Mononuclear cell (primary cell): ENCODE data around the gene MCTP2. TPM values are rescaled to one million over a fixed set of nuclear protein-coding genes. Genes with fewer than 3 reads are reported as not detected.

Experiments
- H3K27me3 ChIP-seq: 2 replicates; pipeline ENCODE4 v1.6.0; 2011; ENCODE audit warnings: low read length, control low read depth; ENCODE audit not compliant: insufficient read depth
- H3K4me1 ChIP-seq: 2 replicates; pipeline ENCODE4 v1.5.1; 2011; ENCODE audit warnings: mild to moderate bottlenecking, low read length, control low read depth; ENCODE audit not compliant: insufficient read depth
- H3K4me3 ChIP-seq: 2 replicates; pipeline ENCODE4 v1.5.1; 2011; ENCODE audit warnings: mild to moderate bottlenecking, low read length, moderate library complexity
- H3K9me3 ChIP-seq: 2 replicates; pipeline ENCODE4 v1.5.1; 2011; ENCODE audit warnings: low read depth, mild to moderate bottlenecking, control low read depth, low read length
- total RNA-seq: library from RNA; depleted of rRNA; stranded (reverse); fragments of >200 nt; gene quantifications from one replicate; pipeline ENCODE4 v1.2.3, GENCODE V29; 2012

Gene MCTP2
- total RNA-seq, 1 donor, result 55.9 TPM

DNA sequence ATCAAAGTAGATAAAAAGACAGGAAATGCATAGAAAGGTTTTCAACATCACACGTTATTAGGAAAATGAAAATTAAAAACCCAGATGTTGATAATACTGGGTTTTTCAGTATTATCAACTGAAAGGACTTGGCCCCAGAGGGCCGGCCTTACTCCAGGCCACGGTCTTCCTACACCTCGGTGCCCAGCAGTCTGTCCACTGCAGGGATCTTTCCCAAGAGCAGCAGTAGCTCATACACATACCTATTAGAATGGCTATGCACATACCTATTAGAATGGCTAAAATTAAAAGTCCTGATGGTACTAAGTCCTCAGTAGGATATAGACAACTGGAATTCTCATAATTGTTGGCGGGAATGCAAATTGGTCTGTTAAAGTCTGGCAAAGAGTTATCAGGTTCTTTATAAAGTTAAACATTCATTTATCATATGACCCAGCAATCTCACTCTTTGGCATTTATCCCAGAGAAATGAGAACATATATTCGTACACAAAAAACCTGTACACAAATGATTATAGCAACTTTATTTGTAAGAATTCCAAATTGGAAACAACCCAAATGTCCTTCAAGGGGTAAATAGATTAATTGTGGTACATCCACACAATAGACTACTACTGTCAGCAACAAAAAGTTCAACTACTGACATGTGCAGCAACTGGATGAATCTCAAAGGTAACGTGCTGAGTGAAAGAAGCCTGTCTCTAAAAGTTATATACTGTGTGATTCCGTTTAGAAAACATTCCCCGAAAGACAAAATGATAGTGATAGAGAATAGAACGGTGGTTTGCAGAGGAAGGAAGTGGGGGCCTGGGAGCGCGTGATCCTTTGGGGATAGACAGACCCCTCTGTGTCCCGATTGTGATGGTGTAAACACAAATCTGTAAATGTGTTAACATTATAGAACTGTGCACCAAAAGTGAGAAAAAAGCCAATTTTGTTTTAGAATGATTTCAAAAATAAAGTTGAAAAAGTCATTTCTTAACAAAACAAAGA is 62.3 kb downstream of the MCTP2 start:
- H3K9me3 ChIP-seq, result no peaks in the 10 kb centered on the region
- no peak overlapping the region for H3K4me3 ChIP-seq
- H3K4me1 ChIP-seq, result peaks cover 64% of the 10 kb centered on the region
- H3K27me3 ChIP-seq, result no peaks in the 10 kb centered on the region

DNA sequence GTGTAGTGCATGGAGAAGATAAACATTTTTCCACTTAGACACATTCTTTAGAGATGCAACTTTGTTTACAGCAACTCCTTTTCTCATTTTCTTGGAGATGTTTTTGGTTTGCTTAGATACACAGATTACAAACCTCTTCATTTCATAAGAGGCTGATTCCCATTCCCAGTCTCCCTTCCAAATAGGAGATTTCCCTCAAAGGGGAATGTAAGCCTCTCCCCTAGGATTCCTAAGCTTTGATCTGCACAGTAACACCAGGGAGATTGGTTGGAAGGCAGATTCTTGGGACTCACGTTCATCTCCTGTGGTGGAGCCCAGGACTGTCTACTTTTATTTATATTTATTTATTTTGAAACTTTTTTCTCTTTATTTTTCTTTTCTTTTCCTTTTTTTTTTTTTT is 63.2 kb downstream of the MCTP2 start:
- no peaks in the 10 kb centered on the region for H3K9me3 ChIP-seq
- H3K4me1 ChIP-seq, result peaks cover 64% of the 10 kb centered on the region
- no peak overlapping the region for H3K4me3 ChIP-seq
- no peaks in the 10 kb centered on the region for H3K27me3 ChIP-seq

DNA sequence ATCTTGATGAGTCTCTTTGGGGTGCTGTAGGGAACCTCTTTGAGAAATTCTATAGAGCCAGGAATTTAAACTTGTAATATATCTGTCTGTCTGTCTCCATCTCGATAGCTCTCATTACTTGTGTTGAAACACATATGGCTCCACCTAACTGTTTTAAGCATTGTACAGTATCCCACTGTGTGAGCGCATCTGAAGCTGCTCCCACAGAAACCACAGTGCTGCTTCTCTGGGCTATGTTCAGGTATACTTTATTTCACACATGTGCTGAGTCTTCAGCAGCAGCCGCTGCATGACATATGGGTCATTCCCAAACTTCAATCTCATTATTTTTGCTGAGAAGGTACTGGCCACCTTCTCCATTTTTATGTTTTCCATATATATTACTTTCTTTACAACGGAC is 63.9 kb downstream of the MCTP2 start:
- H3K4me1 ChIP-seq, result peaks cover 59% of the 10 kb centered on the region
- no peaks in the 10 kb centered on the region for H3K27me3 ChIP-seq
- H3K4me3 ChIP-seq, result no peak overlapping the region
- H3K9me3 ChIP-seq, result no peaks in the 10 kb centered on the region

DNA sequence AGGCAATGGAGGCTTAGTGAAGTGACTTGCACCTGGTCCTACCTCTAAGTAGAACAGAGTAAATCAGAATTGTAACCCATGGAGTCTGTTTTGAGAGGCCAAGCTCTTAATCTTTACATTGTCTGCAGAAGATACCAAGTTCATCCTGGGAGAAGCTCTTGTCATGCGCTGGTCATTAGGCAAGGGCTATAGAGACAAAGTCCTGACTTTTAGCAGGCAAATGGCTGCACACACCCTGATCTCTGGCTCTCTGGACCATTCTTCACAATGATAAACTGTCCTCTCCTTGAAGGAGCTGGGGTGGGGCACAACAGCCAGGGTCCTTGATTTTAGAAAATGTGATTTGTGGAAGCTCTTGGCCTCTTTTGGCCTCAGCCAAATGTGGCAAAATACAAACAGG is 65.4 kb downstream of the MCTP2 start:
- H3K27me3 ChIP-seq, result no peaks in the 10 kb centered on the region
- H3K4me3 ChIP-seq, result no peak overlapping the region
- no peaks in the 10 kb centered on the region for H3K9me3 ChIP-seq
- peaks cover 46% of the 10 kb centered on the region for H3K4me1 ChIP-seq

DNA sequence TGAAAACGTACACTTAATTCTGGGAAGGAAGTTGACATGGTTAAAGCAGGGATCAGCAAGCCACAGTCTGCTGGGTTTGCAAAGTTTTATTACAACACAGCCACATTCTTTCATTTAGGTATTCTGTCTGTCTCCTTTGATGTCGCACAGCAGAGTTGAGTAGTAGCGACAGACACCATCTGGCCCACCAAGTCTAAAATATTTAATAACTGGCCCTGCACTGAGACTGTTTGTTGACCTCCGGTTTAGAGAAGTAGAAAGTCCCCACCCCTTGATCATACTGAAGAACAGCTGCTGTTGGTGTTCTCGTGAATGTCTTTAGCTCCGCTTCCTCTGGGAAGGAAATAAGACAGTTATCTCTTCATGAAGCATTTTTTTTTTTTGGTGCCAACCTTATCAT is 66.2 kb downstream of the MCTP2 start:
- H3K4me1 ChIP-seq, result peaks cover 54% of the 10 kb centered on the region
- H3K9me3 ChIP-seq, result no peaks in the 10 kb centered on the region
- H3K4me3 ChIP-seq, result no peak overlapping the region
- H3K27me3 ChIP-seq, result no peaks in the 10 kb centered on the region

DNA sequence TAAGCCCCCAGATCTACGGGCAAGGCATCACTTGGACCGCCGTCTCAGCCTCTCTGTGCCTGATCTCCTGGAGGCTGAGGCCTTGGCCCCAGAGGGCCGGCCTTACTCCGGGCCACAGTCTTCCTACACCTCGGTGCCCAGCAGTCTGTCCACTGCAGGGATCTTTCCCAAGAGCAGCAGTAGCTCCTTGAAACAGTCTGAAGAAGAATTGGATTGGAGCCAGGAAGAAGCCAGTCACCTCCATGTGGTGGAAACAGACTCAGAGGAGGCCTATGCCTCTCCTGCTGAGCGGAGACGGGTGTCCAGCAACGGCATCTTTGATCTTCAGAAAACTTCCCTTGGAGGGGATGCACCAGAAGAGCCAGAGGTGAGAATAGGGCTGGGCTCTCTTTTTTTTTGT is 67.0 kb downstream of the MCTP2 start:
- Histone ChIP-seq H3K27me3 (no peaks in the 10 kb centered on the region), H3K4me1 (peaks cover 53% of the 10 kb centered on the region), H3K9me3 (no peaks in the 10 kb centered on the region), H3K4me3 (no peak overlapping the region)

DNA sequence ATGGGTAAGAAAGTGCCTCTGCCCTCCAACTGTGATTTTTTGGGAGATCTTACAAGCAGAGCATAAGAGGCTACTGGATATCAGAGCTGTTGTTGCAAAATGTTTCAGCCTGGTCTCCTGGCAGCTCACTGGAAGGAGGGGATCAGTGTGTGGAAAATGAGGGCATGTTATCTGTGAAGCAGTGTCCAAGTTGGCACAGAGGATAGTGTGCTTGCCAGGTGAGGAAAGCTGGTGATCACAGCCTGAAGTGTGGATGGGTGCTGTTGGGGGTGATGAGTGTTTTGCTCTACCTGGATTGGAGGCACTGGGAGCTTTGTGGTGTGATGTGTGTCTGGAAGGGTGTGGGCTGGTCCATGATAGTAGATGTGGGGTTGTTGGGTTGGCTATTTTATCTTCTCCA is 69.3 kb downstream of the MCTP2 start:
- Histone ChIP-seq H3K27me3 (no peaks in the 10 kb centered on the region), H3K9me3 (no peaks in the 10 kb centered on the region), H3K4me3 (no peak overlapping the region), H3K4me1 (peaks cover 53% of the 10 kb centered on the region)

DNA sequence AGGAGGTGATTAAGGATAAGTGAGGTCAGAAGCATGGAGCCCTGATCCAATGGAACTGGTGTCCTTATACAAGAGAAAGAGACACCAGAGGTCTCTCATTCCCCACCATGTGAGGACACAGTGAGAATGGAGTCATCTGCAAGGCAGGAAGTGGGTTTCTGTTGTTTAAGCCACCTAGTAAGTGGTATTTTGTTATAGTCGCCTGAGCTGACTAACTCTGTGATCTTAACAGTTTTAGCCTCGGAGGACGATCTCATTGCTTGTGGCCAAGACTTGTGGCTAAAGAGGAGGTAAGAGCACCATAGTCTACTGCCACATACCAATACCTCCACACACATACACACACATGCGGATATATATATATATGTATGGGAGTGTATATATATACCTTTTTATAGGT is 73.8 kb downstream of the MCTP2 start:
- H3K4me3 ChIP-seq, result no peak overlapping the region
- no peaks in the 10 kb centered on the region for H3K27me3 ChIP-seq
- no peaks in the 10 kb centered on the region for H3K9me3 ChIP-seq
- H3K4me1 ChIP-seq, result peaks cover 49% of the 10 kb centered on the region

DNA sequence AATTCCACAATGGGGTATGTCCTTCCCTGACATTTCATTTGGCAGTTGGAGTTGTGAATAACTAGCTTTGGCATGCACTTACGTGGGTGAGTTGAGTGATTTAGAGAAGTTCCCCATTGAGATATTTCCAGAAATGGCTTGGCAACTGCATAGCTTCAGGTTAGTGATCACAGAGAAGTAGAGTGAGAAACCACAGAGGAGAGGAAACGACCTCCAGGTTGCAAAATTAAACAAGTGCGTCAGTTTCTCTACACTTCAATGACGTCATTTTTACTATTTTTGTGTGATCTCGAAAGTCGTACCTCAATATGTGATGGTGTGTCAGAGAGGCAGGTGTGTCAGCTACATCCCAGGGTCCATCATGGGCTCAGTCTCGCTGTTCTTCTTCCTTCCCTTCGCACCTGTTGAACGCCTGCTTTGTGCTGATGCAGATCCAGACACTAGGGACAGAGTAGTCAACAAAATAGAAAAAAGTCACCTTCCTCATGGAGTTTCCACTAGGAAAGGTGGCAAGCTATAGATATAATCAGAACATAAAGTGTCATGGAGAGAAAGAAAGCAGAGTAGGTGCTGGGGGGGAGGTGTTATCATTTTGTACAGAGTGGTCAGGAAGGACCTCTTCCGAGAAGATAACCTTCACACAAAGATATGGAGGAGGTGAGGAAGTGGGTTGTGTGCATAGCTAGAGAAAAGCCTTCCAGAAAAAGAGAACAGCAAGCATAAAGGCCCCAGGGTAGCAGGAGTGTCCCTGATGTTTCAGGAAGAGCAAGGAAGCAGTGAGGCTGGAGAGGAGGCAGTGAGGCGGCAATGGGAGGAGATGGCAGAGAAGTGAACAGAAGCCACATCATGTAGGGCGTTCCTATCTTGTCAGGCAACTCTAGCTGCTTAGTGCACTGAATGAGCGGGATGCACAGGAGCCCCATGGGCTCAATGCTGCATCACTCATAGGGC is 75.6 kb downstream of the MCTP2 start:
- Histone ChIP-seq H3K9me3 (no peaks in the 10 kb centered on the region), H3K4me1 (peaks cover 47% of the 10 kb centered on the region), H3K4me3 (no peak overlapping the region)

DNA sequence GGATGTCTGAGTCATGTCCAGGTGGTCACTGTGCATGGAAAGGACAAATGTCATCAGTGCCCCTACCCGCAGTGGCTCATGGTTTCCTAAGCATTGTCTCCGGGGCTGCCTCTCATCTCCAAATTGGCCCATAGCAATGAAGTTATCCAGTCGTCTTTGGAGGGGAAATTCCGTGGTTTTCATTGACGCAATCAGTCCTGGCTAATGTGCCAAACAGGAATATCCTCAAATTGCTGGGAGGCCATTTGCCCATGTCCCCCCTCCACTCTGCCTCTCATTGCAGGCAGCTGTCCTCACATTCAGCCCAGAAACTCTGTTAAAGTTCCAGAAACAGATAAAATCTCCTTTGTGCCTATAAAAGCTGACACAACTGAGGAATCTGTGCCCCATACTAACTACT is 81.6 kb downstream of the MCTP2 start:
- Histone ChIP-seq H3K9me3 (no peaks in the 10 kb centered on the region), H3K4me1 (peaks cover 5% of the 10 kb centered on the region), H3K27me3 (no peaks in the 10 kb centered on the region), H3K4me3 (no peak overlapping the region)

More for the DNA sequence above, 75.6 kb downstream of the MCTP2 start:
- H3K27me3 ChIP-seq, result no peaks in the 10 kb centered on the region

DNA sequence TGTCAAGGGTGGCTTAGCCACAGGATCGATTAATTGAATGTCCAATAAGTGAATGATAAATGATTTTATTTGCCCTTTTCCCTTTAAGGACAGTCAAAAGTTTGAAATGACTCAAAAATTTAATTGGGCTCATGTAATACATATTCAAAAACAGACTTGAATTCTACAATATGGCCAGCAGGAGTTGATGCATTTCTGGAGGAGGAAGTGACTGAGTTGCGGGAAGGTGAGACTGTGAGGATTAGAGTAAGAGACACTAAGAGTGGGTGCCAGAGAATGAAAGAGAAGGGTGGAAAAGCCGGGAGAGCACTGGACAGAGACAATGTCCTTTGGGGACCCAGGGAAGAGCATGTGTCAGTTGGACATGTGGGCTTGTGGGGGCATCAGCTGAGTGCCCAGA is 83.3 kb downstream of the MCTP2 start:
- H3K9me3 ChIP-seq, result no peaks in the 10 kb centered on the region
- H3K4me1 ChIP-seq, result peaks cover 5% of the 10 kb centered on the region
- H3K4me3 ChIP-seq, result no peak overlapping the region
- no peaks in the 10 kb centered on the region for H3K27me3 ChIP-seq

DNA sequence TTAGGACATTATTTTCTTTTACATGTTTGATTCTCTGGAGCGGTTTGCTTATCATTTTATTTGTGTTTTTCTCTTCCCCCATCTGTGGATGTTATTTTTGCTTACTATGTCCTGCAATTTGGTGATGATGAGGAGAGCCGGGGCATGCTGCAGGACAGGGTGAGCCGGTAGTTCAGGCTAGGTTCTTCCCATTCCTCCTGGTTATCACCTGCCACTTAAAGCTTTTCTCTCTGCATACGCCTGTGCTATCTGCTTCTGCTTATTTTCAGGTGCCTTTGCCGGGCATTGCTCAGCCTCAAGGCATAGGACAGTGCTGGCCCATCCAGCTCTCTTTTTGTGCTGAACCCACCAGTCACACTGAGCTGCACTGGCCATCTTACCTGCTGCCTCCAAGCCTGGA is 85.8 kb downstream of the MCTP2 start:
- no peaks in the 10 kb centered on the region for H3K27me3 ChIP-seq
- no peak overlapping the region for H3K4me3 ChIP-seq
- peaks cover 10% of the 10 kb centered on the region for H3K4me1 ChIP-seq
- no peaks in the 10 kb centered on the region for H3K9me3 ChIP-seq

DNA sequence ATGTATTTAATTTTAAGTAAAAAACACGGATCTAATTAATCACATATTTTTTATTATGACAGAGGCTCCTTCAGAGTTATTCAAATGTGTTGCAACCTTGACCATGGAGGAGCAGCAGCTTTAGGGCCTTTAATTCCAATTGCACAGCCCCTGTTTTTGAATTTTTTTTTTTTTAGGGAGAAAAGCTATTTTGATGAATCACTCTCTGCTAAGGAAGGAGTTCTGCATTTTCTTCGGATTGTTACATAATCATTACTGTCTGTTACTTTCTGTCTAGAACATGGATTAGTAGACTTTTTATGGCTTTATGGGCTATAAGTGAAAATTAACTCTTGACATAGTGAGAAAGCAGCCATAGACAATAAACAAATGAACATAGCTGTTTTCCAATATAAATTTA is 90.8 kb downstream of the MCTP2 start:
- Histone ChIP-seq H3K27me3 (no peaks in the 10 kb centered on the region), H3K4me1 (peaks cover 28% of the 10 kb centered on the region), H3K9me3 (no peaks in the 10 kb centered on the region), H3K4me3 (no peak overlapping the region)

DNA sequence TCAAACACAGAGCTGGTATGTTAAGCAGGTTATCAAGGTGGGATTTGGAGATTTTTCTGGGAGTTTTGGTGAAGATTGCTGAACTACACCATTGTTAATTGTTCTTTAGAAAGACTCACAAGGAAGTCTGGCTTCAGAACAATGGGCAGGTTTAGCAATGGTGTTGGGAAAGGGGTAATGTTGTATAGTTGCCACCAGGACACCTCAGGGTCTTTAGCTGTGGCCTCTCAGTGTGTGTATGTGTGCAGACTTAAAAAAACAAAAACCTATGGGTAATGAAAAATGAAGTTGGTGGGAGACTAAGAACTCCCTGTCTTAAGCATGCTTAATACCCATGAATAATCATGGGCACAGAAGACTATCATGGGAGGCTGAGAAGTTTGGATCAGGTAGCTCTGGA is 91.7 kb downstream of the MCTP2 start:
- Histone ChIP-seq H3K4me3 (no peak overlapping the region), H3K27me3 (no peaks in the 10 kb centered on the region), H3K9me3 (no peaks in the 10 kb centered on the region), H3K4me1 (peaks cover 28% of the 10 kb centered on the region)

DNA sequence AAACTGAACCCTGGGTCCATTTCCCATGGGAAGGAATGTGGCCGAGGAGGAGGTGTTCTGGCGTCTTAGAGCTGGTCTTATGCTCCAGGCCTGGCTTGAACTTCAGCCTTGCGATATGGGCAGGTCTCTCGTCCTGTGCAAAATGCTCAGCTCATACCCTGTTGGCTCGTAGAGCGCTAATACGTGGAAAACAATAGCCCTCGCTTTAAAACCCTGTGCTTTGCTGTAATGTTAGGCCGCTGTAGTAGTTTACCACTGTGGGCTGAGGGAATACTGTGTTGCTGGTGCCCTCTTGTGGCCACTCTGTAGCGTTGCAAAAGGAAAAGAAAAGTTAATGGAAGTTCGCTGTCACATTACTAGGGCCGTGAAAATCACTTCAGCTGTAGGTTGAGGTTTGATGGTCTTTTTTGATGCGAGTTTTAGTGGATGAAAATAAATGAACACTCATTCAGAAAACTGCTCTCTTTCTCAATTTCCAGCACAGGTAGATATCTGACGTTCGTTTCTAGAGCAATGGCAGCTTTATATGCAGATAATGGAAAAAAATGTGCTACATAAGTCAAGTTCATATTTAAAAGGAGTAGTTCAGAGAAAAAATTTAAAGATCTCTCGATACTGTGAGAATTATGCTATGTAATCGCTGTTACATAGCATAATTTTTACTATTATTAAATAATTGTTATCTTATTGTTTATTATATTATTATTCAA is 92.9 kb downstream of the MCTP2 start:
- H3K4me1 ChIP-seq, result peaks cover 28% of the 10 kb centered on the region
- H3K9me3 ChIP-seq, result no peaks in the 10 kb centered on the region
- H3K27me3 ChIP-seq, result no peaks in the 10 kb centered on the region
- no peak overlapping the region for H3K4me3 ChIP-seq
